ENCODE measurements around the gene MTAP.

DNA sequence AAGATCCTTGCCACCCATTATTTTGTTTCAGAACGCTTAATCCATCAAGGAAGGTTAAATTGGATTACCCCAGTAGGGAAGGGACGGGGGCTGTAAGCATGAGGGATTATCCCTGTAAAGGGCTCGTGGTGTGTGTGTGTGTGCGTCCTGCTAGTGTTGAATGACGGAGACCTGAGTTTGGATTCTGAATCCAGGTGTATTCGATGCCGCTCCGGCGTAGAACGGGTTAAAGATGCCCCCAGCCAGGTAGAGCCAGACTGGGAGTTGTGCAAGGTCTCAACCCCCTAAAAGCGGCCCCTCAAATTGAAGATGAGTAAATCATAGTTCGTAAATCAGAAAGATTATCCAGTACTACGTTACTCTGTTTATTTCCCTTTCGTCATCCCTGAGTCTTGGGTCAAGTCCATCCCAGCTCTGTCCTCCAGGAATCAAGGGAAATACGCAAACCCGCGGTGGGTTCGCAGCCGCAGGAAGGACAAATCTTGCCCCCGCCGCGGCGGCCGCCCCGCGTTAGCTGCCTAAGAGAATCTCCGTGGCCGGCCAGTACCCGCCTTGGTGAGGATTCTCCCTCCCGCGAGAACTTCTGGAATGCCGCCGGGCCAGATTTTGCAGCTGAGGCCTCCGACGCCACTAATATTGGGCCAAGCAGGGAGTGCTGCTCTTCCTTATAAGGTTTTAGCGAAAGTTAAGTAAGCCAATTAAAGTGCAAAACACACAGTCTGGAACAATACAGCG, 586 bp upstream of the MTAP start:
- TF ChIP-seq POLR2A (IDR thresholded peaks at IDR 0.05): no peak
- TF ChIP-seq, protein P1, sequence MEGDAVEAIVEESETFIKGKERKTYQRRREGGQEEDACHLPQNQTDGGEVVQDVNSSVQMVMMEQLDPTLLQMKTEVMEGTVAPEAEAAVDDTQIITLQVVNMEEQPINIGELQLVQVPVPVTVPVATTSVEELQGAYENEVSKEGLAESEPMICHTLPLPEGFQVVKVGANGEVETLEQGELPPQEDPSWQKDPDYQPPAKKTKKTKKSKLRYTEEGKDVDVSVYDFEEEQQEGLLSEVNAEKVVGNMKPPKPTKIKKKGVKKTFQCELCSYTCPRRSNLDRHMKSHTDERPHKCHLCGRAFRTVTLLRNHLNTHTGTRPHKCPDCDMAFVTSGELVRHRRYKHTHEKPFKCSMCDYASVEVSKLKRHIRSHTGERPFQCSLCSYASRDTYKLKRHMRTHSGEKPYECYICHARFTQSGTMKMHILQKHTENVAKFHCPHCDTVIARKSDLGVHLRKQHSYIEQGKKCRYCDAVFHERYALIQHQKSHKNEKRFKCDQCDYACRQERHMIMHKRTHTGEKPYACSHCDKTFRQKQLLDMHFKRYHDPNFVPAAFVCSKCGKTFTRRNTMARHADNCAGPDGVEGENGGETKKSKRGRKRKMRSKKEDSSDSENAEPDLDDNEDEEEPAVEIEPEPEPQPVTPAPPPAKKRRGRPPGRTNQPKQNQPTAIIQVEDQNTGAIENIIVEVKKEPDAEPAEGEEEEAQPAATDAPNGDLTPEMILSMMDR (IDR thresholded peaks at IDR 0.05): no peak
